KMS-11 (cell line): ENCODE measurements around the gene APCDD1L.

Experiments used
- H2AFZ ChIP-seq: fragments of 200-600 bp; sonication (generic); 2 replicates; pipeline ENCODE4 v1.6.1; 2016; ENCODE audit warnings: antibody characterized with exemption, mixed run types, low read depth
- H3K27ac ChIP-seq: fragments of 200-600 bp; sonication (generic); 2 replicates; pipeline ENCODE4 v1.6.1; 2016; ENCODE audit warnings: mild to moderate bottlenecking, mixed run types
- H3K27me3 ChIP-seq: fragments of 200-600 bp; sonication (generic); 2 replicates; pipeline ENCODE4 v1.6.1; 2017; ENCODE audit warnings: mild to moderate bottlenecking, low read depth, mixed run types, moderate library complexity; ENCODE audit not compliant: insufficient read depth
- H3K36me3 ChIP-seq: fragments of 200-600 bp; sonication (generic); 2 replicates; pipeline ENCODE4 v1.6.1; 2017; ENCODE audit warnings: mild to moderate bottlenecking, mixed run types; ENCODE audit not compliant: insufficient read depth
- H3K4me1 ChIP-seq: fragments of 200-600 bp; sonication (generic); 2 replicates; pipeline ENCODE4 v1.6.1; 2016; ENCODE audit warnings: mild to moderate bottlenecking, low read depth, mixed run types; ENCODE audit not compliant: poor library complexity, severe bottlenecking
- H3K4me2 ChIP-seq: fragments of 200-600 bp; sonication (generic); 2 replicates; pipeline ENCODE4 v1.7.0; 2016; ENCODE audit warnings: mild to moderate bottlenecking, mixed run types
- H3K4me3 ChIP-seq: fragments of 200-600 bp; sonication (generic); IDR thresholded peaks from 2 replicates; pipeline ENCODE4 v1.6.1; 2017; ENCODE audit warnings: low read depth, low read length, mixed read lengths; ENCODE audit not compliant: insufficient read depth
- H3K79me2 ChIP-seq: fragments of 200-600 bp; sonication (generic); 2 replicates; pipeline ENCODE4 v1.6.1; 2016; ENCODE audit warnings: low read depth, mixed run types; ENCODE audit not compliant: insufficient read depth
- H3K9ac ChIP-seq: fragments of 200-600 bp; sonication (generic); 2 replicates; pipeline ENCODE4 v1.6.1; 2016; ENCODE audit warnings: mild to moderate bottlenecking, mixed run types
- H4K20me1 ChIP-seq: fragments of 200-600 bp; sonication (generic); 2 replicates; pipeline ENCODE4 v1.6.1; 2016; ENCODE audit warnings: mild to moderate bottlenecking, mixed run types; ENCODE audit not compliant: insufficient read depth
- CTCF ChIP-seq: fragments of 200-600 bp; sonication (generic); conservative IDR thresholded peaks from 2 replicates; pipeline ENCODE4 v1.6.1; 2017; ENCODE audit warnings: low read depth, mild to moderate bottlenecking, antibody characterized with exemption, low read length, moderate library complexity, mixed read lengths

Gene APCDD1L

DNA sequence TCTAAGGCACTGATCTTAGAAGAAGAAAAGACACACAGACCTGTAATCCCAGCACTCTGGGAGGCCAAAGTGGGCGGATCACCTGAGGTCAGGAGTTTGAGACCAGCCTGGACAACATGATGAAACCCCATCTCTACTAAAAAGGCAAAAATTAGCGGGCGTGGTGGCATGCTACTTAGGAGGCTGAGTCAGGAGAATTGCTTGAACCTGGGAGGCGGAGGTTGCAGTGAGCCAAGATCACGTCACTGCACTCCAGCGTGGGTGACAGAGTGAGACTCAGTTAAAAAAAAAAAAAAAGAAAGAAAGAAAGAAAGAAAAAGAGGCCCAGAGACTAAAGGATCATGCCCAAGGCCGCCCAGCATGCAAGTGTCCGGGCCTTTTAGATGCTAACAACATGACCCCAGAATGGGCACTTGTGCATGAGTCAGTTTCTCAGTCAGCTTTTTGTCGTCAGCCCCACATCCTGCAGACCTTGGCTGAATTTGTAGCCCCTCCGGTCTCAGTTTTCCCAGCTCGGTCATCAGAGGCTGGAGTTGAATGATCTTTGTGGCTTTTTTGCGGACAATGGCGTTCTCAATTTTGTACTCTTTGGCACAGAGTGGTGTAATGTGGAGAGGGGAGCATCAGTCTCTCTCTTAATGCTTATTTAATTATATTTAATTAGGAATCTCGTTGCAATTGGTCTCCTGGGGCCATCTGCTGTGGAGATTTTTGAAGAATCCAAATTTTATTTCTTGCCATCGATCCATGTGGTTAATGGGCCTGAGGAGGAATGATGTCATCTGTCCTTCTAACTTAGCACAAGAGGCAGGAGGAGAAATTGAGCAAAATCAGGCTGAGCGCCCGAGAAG is 30.6 kb upstream of the APCDD1L start:
- no peak for TF ChIP-seq CTCF
- Histone ChIP-seq H3K27ac (no peak overlapping the region), H2AFZ (no peak overlapping the region), H3K9ac (no peak overlapping the region), H3K4me1 (no peaks in the 10 kb centered on the region), H3K36me3 (no peaks in the 10 kb centered on the region), H3K79me2 (no peaks in the 10 kb centered on the region), H3K4me3 (no peak overlapping the region), H3K27me3 (peaks cover 50% of the 10 kb centered on the region; the same call in 1 of the 2 replicates), H4K20me1 (no peaks in the 10 kb centered on the region), H3K4me2 (no peak overlapping the region)

- no peak overlapping the region for H2AFZ ChIP-seq
- H3K36me3 ChIP-seq: no peaks in the 10 kb centered on the region
- H3K9ac ChIP-seq: no peak overlapping the region
- TF ChIP-seq CTCF: no peak
- no peak overlapping the region for H3K4me3 ChIP-seq
- H3K27me3 ChIP-seq: peaks cover 44% of the 10 kb centered on the region; the same call in 1 of the 2 replicates
- H3K4me2 ChIP-seq: no peak overlapping the region
- no peaks in the 10 kb centered on the region for H3K4me1 ChIP-seq
- H3K27ac ChIP-seq: no peak overlapping the region
- no peaks in the 10 kb centered on the region for H4K20me1 ChIP-seq
- H3K79me2 ChIP-seq: no peaks in the 10 kb centered on the region
Measured at GRCh38 chr20:58544891-58545290, 29.7 kb upstream of the APCDD1L start.

DNA sequence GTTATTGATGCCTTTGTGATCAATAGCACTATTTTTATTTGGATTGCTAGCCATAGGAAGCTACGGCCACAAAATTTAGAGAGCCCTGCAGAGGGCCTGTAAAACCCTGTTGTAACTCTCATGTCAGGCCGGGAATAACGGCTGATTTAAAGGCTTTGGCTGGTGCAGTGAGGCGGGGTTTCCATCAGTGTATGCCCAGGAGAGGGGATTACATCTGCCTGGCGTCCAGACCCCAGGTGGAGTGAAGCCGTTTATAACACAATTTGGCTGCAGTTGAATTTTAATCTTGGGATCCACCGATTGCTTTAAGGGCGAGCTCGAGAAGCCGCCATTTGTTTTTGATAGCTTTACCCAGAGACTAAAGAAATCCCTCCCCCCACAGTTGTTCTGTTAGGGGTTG is 29.1 kb upstream of the APCDD1L start:
- Histone ChIP-seq H3K4me1 (no peaks in the 10 kb centered on the region), H3K27ac (no peak overlapping the region), H3K79me2 (no peaks in the 10 kb centered on the region), H3K36me3 (no peaks in the 10 kb centered on the region), H3K4me3 (no peak overlapping the region), H3K9ac (no peak overlapping the region), H3K27me3 (peaks cover 44% of the 10 kb centered on the region; the same call in 1 of the 2 replicates), H3K4me2 (no peak overlapping the region), H2AFZ (no peak overlapping the region), H4K20me1 (no peaks in the 10 kb centered on the region)
- no peak for TF ChIP-seq CTCF

GRCh38 chr20:58543274-58543673 is 28.1 kb upstream of the APCDD1L start:
- no peak for TF ChIP-seq CTCF
- no peaks in the 10 kb centered on the region for H3K36me3 ChIP-seq
- no peaks in the 10 kb centered on the region for H3K4me1 ChIP-seq
- H3K79me2 ChIP-seq: no peaks in the 10 kb centered on the region
- H3K4me3 ChIP-seq: no peak overlapping the region
- no peak overlapping the region for H3K9ac ChIP-seq
- no peak overlapping the region for H3K4me2 ChIP-seq
- peaks cover 39% of the 10 kb centered on the region; the same call in 1 of the 2 replicates for H3K27me3 ChIP-seq
- H4K20me1 ChIP-seq: no peaks in the 10 kb centered on the region
- no peak overlapping the region for H2AFZ ChIP-seq
- no peak overlapping the region for H3K27ac ChIP-seq
